Fibroblast of lung (primary cell): Measurements from ENCODE around the gene PKDCC. TPM values are rescaled to one million over a fixed set of nuclear protein-coding genes. Genes with fewer than 3 reads are reported as not detected.

Source experiments
- DNase-seq, 2 donors: peaks; one replicate each; pipeline versions ENCODE4 v3.0.0 to v3.0.0-alpha.2; 2010; ENCODE audit warnings: low read depth in 2 of 2
- H2AFZ ChIP-seq: 2 replicates; pipeline ENCODE4 v1.5.1; 2012; ENCODE audit warnings: low read length, control low read depth, inconsistent platforms
- H3K27ac ChIP-seq: 2 replicates; pipeline ENCODE4 v1.5.1; 2011; ENCODE audit warnings: low read length, control low read depth; ENCODE audit not compliant: insufficient read depth
- H3K27me3 ChIP-seq: 2 replicates; pipeline ENCODE4 v1.5.1; 2011; ENCODE audit warnings: mild to moderate bottlenecking, low read length; ENCODE audit not compliant: control insufficient read depth, insufficient read depth
- H3K36me3 ChIP-seq: 2 replicates; pipeline ENCODE4 v1.5.1; 2011; ENCODE audit warnings: low read length; ENCODE audit not compliant: control insufficient read depth, insufficient read depth
- H3K4me1 ChIP-seq: 2 replicates; pipeline ENCODE4 v1.5.1; 2011; ENCODE audit warnings: low read length; ENCODE audit not compliant: control insufficient read depth, insufficient read depth; ENCODE audit errors: extremely low read depth
- H3K4me2 ChIP-seq: 2 replicates; pipeline ENCODE4 v1.5.1; 2011; ENCODE audit warnings: low read length, control low read depth; ENCODE audit not compliant: insufficient read depth; ENCODE audit errors: extremely low read depth
- H3K4me3 ChIP-seq, 4 experiments: fragments of 200-600 bp in 1 of 4; sonication (generic) in 1 of 4; replicated peaks in 1 of 4; 2 replicates each; pipeline ENCODE4 v1.5.1; 2011 to 2016; ENCODE audit warnings: low read length in 4 of 4, low read depth in 3 of 4, mild to moderate bottlenecking in 3 of 4, control low read depth in 2 of 4, inconsistent platforms in 1 of 4, mixed read lengths in 1 of 4; ENCODE audit not compliant: insufficient read depth in 1 of 4; ENCODE audit errors: control extremely low read depth in 1 of 4
- H3K79me2 ChIP-seq: 2 replicates; pipeline ENCODE4 v1.5.1; 2012; ENCODE audit warnings: mild to moderate bottlenecking, low read length, inconsistent platforms; ENCODE audit not compliant: control insufficient read depth, insufficient read depth
- H3K9ac ChIP-seq: 2 replicates; pipeline ENCODE4 v1.5.1; 2011; ENCODE audit warnings: mild to moderate bottlenecking, low read length, control low read depth; ENCODE audit not compliant: insufficient read depth
- H3K9me3 ChIP-seq: 2 replicates; pipeline ENCODE4 v1.5.1; 2012; ENCODE audit warnings: low read depth, low read length; ENCODE audit not compliant: control insufficient read depth, insufficient read depth
- H4K20me1 ChIP-seq: 2 replicates; pipeline ENCODE4 v1.5.1; 2011; ENCODE audit warnings: low read length; ENCODE audit not compliant: control insufficient read depth, insufficient read depth; ENCODE audit errors: extremely low read depth
- EZH2 ChIP-seq: IDR thresholded peaks from 2 replicates; pipeline ENCODE4 v1.5.1; 2012; ENCODE audit warnings: low read length, control low read depth, mild to moderate bottlenecking; ENCODE audit errors: missing control alignments
- polyA plus RNA-seq, 2 donors: library from polyadenylated mRNA; depleted of rRNA in 1 of 2; stranded (reverse) in 1 of 2; unstranded in 1 of 2; fragments of >200 nt; gene quantifications; 2 replicates each; pipeline ENCODE4 v1.2.1, GENCODE V29; 2011 to 2012; ENCODE audit warnings: missing spikeins in 1 of 2
- total RNA-seq: library from RNA; depleted of rRNA; stranded (reverse); fragments of >200 nt; gene quantifications from 2 replicates; pipeline ENCODE4 v1.2.1, GENCODE V29; 2014
- TF ChIP-seq, protein P1 (sequence below), 2 donors: IDR thresholded peaks in 1 of 2; conservative IDR thresholded peaks in 1 of 2; 1 replicate in 1 of 2; 2 replicates in 1 of 2; pipeline ENCODE4 v1.5.1; 2011 to 2012; ENCODE audit warnings: low read length in 2 of 2, control low read depth in 1 of 2, inconsistent platforms in 1 of 2, low read depth in 1 of 2, mild to moderate bottlenecking in 1 of 2

PKDCC gene
- total and polyA plus RNA-seq, 2 donors (not counting 1 experiment from before 2014, with no cell fraction given) = 48.4 to 63.9 TPM

DNA sequence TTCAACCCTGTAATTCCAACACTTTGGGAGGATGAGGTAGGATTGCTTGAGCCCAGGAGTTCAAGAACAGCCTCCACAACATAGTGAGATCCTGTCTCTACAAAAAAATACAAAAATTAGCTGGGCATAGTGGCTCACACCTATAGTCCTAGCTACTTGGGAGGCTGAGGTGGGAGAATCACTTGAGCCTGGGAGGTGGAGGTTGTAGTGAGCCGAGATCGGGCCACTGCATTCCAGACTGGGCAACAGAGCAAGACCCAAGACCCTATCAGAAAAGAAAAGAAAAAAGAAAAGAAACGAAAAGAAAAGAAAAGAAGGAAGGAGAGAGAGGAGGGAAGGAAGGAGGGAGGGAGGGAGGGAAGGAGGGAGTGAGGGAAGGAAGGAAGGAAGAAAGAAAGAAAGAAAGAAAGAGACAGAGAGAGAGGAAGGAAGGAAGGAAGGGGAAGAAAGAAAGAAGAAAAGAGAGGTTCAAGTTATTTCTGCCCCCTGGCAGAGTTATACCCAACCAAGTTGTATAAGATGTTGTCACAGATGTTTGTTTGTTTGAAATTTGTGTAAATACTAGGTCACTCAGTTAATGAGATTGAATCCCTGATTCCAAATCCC lies 3.9 kb upstream of the PKDCC start:
- Histone ChIP-seq H3K4me2 (no peak overlapping the region), H3K9ac (no peak overlapping the region), H3K27me3 (peaks cover 11% of the 10 kb centered on the region), H3K27ac (no peak overlapping the region), H3K4me3 (no peak overlapping the region), H2AFZ (no peak overlapping the region), H3K4me1 (peaks cover 6% of the 10 kb centered on the region), H4K20me1 (peaks cover 2% of the 10 kb centered on the region), H3K9me3 (no peaks in the 10 kb centered on the region), H3K79me2 (peaks cover 5% of the 10 kb centered on the region), H3K36me3 (no peaks in the 10 kb centered on the region)
- no peak for TF ChIP-seq EZH2
- TF ChIP-seq, protein P1, sequence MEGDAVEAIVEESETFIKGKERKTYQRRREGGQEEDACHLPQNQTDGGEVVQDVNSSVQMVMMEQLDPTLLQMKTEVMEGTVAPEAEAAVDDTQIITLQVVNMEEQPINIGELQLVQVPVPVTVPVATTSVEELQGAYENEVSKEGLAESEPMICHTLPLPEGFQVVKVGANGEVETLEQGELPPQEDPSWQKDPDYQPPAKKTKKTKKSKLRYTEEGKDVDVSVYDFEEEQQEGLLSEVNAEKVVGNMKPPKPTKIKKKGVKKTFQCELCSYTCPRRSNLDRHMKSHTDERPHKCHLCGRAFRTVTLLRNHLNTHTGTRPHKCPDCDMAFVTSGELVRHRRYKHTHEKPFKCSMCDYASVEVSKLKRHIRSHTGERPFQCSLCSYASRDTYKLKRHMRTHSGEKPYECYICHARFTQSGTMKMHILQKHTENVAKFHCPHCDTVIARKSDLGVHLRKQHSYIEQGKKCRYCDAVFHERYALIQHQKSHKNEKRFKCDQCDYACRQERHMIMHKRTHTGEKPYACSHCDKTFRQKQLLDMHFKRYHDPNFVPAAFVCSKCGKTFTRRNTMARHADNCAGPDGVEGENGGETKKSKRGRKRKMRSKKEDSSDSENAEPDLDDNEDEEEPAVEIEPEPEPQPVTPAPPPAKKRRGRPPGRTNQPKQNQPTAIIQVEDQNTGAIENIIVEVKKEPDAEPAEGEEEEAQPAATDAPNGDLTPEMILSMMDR (conservative IDR thresholded peaks at IDR 0.05 in 1 of 2, IDR thresholded peaks at IDR 0.05 in 1 of 2; ENCODE audit: low read depth in 1 of 2, low read length in 2 of 2) = no peak
- no peak for DNase-seq

DNA sequence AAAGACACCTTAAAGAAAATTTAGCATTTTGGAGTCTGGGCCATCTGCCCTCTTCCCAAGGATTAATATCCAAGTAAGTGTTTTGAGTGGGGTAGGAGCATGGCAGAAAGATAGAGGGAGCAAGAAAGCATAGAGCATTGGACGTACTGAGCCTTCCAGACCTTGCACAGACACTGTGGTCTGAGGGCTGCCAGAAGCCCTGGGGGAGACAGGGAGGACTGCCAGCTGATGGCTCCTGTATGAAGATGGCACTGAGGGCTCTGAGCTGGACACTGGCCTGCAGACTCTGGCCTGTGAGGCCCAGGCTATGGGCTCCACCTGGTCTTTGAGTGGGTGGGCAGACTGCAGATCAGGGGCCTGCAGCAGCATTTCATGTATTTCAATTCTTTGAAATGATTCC lies 2.9 kb upstream of the PKDCC start:
- TF ChIP-seq, protein P1 (conservative IDR thresholded peaks at IDR 0.05 in 1 of 2, IDR thresholded peaks at IDR 0.05 in 1 of 2; ENCODE audit: low read depth in 1 of 2, low read length in 2 of 2) = no peak
- peak; percentile 35 for TF ChIP-seq EZH2
- peaks cover 11% of the 10 kb centered on the region for H3K27me3 ChIP-seq
- no peak overlapping the region for H3K9ac ChIP-seq
- no peak overlapping the region for H3K4me2 ChIP-seq
- H3K36me3 ChIP-seq = no peaks in the 10 kb centered on the region
- no peak overlapping the region for H3K27ac ChIP-seq
- H2AFZ ChIP-seq = no peak overlapping the region
- H3K79me2 ChIP-seq = peaks cover 12% of the 10 kb centered on the region
- no peaks in the 10 kb centered on the region for H3K9me3 ChIP-seq
- H3K4me3 ChIP-seq = no peak overlapping the region
- DNase-seq = no peak
- peaks cover 2% of the 10 kb centered on the region for H4K20me1 ChIP-seq
- peaks cover 6% of the 10 kb centered on the region for H3K4me1 ChIP-seq

DNA sequence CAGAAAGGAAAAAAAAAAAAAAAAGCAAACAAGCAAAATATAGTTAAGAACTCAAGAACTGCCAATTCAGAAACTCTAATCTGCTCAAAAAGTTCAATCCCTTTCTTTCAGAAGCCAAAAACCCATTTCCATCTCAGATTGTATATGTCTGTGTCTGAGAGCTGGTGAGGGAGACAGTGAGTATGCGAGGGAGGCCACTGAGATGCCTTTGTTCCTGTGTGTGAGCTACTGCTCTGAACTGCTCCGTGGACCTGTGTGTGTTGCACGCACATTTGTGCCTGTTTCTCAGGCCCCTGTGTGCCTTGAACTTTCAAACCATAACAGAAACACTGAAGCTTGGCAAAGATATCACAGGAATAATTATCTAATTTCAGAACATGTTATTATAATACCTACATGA lies 2.5 kb upstream of the PKDCC start:
- no peak overlapping the region for H3K27ac ChIP-seq
- H3K9ac ChIP-seq = no peak overlapping the region
- peaks cover 2% of the 10 kb centered on the region for H4K20me1 ChIP-seq
- H3K4me3 ChIP-seq = no peak overlapping the region
- H3K4me1 ChIP-seq = peaks cover 6% of the 10 kb centered on the region
- H3K9me3 ChIP-seq = no peaks in the 10 kb centered on the region
- DNase-seq = no peak
- no peaks in the 10 kb centered on the region for H3K36me3 ChIP-seq
- TF ChIP-seq, protein P1 (conservative IDR thresholded peaks at IDR 0.05 in 1 of 2, IDR thresholded peaks at IDR 0.05 in 1 of 2; ENCODE audit: low read depth in 1 of 2, low read length in 2 of 2) = no peak
- TF ChIP-seq EZH2 = no peak
- peaks cover 11% of the 10 kb centered on the region for H3K27me3 ChIP-seq
- H3K79me2 ChIP-seq = peaks cover 16% of the 10 kb centered on the region
- H2AFZ ChIP-seq = no peak overlapping the region
- H3K4me2 ChIP-seq = no peak overlapping the region
